K562 (cell line): ENCODE data around the gene ZNF668. TPM values are rescaled to one million over a fixed set of nuclear protein-coding genes. Genes with fewer than 3 reads are reported as not detected.

Experiments
- ATAC-seq: fragments of 200-7000 bp; cut with Tn5 transposase; 3 replicates; pipeline ENCODE4 v1.9.1; 2020; ENCODE audit warnings: moderate library complexity
- BruUV-seq: library from RNA; stranded (reverse); fragments of 400-500 nt; replicated peaks from 2 replicates; lab custom pipeline; 2021; lab: Mats Ljungman, UMichigan
- CTCF ChIA-PET: fragments of 300-600 bp; formaldehyde crosslinking; extraction: SDS; loops from one replicate; lab custom pipeline; 2021; ENCODE audit warnings: low intra/inter-chr PET ratio; lab: Yijun Ruan, JAX
- POLR2A ChIA-PET: fragments of 300-600, 350-650 bp; sonication (Branson Sonifier 250); formaldehyde crosslinking; extraction: SDS; loops from one replicate; lab custom pipeline; 2021; ENCODE audit warnings: antibody characterized with exemption, inconsistent platforms; lab: Yijun Ruan, JAX
- DNase-seq, 4 experiments: peaks; one replicate each; pipeline versions ENCODE4 v3.0.0 to v3.0.0-alpha.2; 2011 to 2018; ENCODE audit warnings: low spot score in 3 of 4, mixed read lengths in 3 of 4; ENCODE audit errors: extremely low read depth in 1 of 4
- FAIRE-seq: peaks from 2 replicates; lab custom pipeline; 2011; peaks lifted over from hg19 to GRCh38; lab: Jason Lieb, UNC
- H2AFZ ChIP-seq: 2 replicates; pipeline ENCODE4 v1.6.0; 2011; ENCODE audit warnings: low read depth, low read length, control low read depth, inconsistent platforms
- H3K27ac ChIP-seq: fragments of 200-600 bp; 3 replicates; pipeline ENCODE4 v1.8.0; 2011; ENCODE audit warnings: low read depth, mild to moderate bottlenecking, control low read depth, inconsistent platforms, low read length, moderate library complexity, mixed read lengths; ENCODE audit errors: extremely low read depth
- H3K27me3 ChIP-seq, 2 experiments: fragments of 300-600 bp in 1 of 2; 2 replicates in 1 of 2; 3 replicates in 1 of 2; pipeline versions ENCODE4 v1.6.0 to v1.8.0; 2011; ENCODE audit warnings: inconsistent platforms in 2 of 2, low read length in 2 of 2, mild to moderate bottlenecking in 1 of 2, mixed read lengths in 1 of 2, moderate library complexity in 1 of 2; ENCODE audit not compliant: control insufficient read depth in 2 of 2, insufficient read depth in 2 of 2
- H3K36me3 ChIP-seq: fragments of 300-600 bp; 3 replicates; pipeline ENCODE4 v1.8.0; 2011; ENCODE audit warnings: mild to moderate bottlenecking, low read length, inconsistent platforms; ENCODE audit not compliant: control insufficient read depth, insufficient read depth
- H3K4me1 ChIP-seq, 2 experiments: fragments of 200-600 bp in 1 of 2; replicated peaks in 1 of 2; 2 replicates in 1 of 2; 3 replicates in 1 of 2; pipeline versions ENCODE4 v1.5.1 to v1.8.0; 2011; ENCODE audit warnings: inconsistent platforms in 2 of 2, low read length in 2 of 2, mild to moderate bottlenecking in 1 of 2, mixed read lengths in 1 of 2, moderate library complexity in 1 of 2; ENCODE audit not compliant: control insufficient read depth in 2 of 2, insufficient read depth in 2 of 2
- H3K4me2 ChIP-seq: 2 replicates; pipeline ENCODE4 v1.6.1; 2011; ENCODE audit warnings: low read length, control low read depth, inconsistent platforms, mixed read lengths; ENCODE audit not compliant: insufficient read depth
- H3K4me3 ChIP-seq: fragments of 200-600 bp; sonication (generic), shearing (Covaris generic); 2 replicates; pipeline ENCODE4 v1.5.1; 2016; ENCODE audit warnings: control low read depth, inconsistent platforms
- H3K79me2 ChIP-seq: fragments of 200-600 bp; 3 replicates; pipeline ENCODE4 v1.8.0; 2011; ENCODE audit warnings: low read length, inconsistent platforms; ENCODE audit not compliant: control insufficient read depth, insufficient read depth
- H3K9ac ChIP-seq, 2 experiments: 2 replicates each; pipeline versions ENCODE4 v1.6.0 to v1.6.1; 2011; ENCODE audit warnings: low read depth in 2 of 2, low read length in 2 of 2, control low read depth in 1 of 2, inconsistent platforms in 1 of 2, mild to moderate bottlenecking in 1 of 2, mixed read lengths in 1 of 2; ENCODE audit not compliant: insufficient read depth in 1 of 2
- H3K9me1 ChIP-seq: one replicate; pipeline ENCODE4 v1.6.0; 2011; ENCODE audit warnings: inconsistent platforms, mild to moderate bottlenecking, low read length, moderate library complexity; ENCODE audit not compliant: control insufficient read depth, insufficient read depth
- H3K9me3 ChIP-seq: replicated peaks from 2 replicates; pipeline ENCODE4 v1.5.1; 2011; ENCODE audit warnings: low read depth, low read length, inconsistent platforms; ENCODE audit not compliant: control insufficient read depth, insufficient read depth
- H4K20me1 ChIP-seq: replicated peaks from 2 replicates; pipeline ENCODE4 v1.6.1; 2011; ENCODE audit warnings: low read length, inconsistent platforms, mixed read lengths; ENCODE audit not compliant: control insufficient read depth, insufficient read depth
- ARID1B ChIP-seq: fragments of 450-650 bp; IDR thresholded peaks from 2 replicates; pipeline ENCODE4 v1.6.1; 2016; ENCODE audit warnings: antibody characterized with exemption, mild to moderate bottlenecking, inconsistent platforms
- FOXP1 ChIP-seq: sonication (generic); formaldehyde crosslinking; IDR thresholded peaks from 2 replicates; pipeline ENCODE4 v1.8.0; 2022; ENCODE audit warnings: mild to moderate bottlenecking, missing genetic modification reagents
- PRDM10 ChIP-seq: fragments of 450-650 bp; IDR thresholded peaks from 2 replicates; pipeline ENCODE4 v1.6.1; 2018; ENCODE audit not compliant: partially characterized antibody
- RHOXF2B ChIP-seq: fragments of 250-450 bp; sonication (Bioruptor Pico); conservative IDR thresholded peaks from 2 replicates; pipeline ENCODE4 v1.5.1; 2021
- SMARCA5 ChIP-seq: fragments of 450-650 bp; IDR thresholded peaks from 2 replicates; pipeline ENCODE4 v1.6.1; 2016
- TBL1XR1 ChIP-seq, 2 experiments: IDR thresholded peaks; 2 replicates each; pipeline ENCODE4 v1.6.1; 2012; ENCODE audit warnings: improper control_type of control experiment in 2 of 2, low read length in 2 of 2, mild to moderate bottlenecking in 1 of 2
- TRIM25 ChIP-seq: fragments of 450-650 bp; IDR thresholded peaks from 2 replicates; pipeline ENCODE4 v1.7.0; 2016; ENCODE audit warnings: borderline replicate concordance
- WGBS: fragments of 100-300 bp; shearing (Covaris generic); methylation state at CpG from one replicate; pipeline ENCODE4 v1.1.6; 2016; ENCODE audit warnings: low coverage, mixed read lengths; ENCODE audit not compliant: insufficient coverage; ENCODE audit errors: missing lambda C conversion rate; 5-methylcytosine and 5-hydroxymethylcytosine counted together
- in situ Hi-C: fragments of 300-500 bp; cut with MboI; formaldehyde crosslinking; loops from 4 replicates; pipeline ENCODE4 v1.15.0; 2018; ENCODE audit warnings: inconsistent platforms, mixed read lengths
- intact Hi-C: fragments of 100-400 bp; cut with micrococcal nuclease; formaldehyde crosslinking; loops from 2 replicates; pipeline ENCODE4 v1.14.2; 2022
- polyA plus RNA-seq, 8 experiments: library from polyadenylated mRNA; depleted of rRNA in 4 of 8; stranded (reverse) in 5 of 8; unstranded in 3 of 8; fragments of >200 nt; fragmentation: Nextera tagmentation in 2 of 8; fragmentation: Illumina TruSeq in 1 of 8; extraction: Ambion mirVana in 2 of 8; extraction: Trizol in 1 of 8; gene quantifications; 2 replicates each; pipeline versions ENCODE4 v1.2.1 to v1.2.3, GENCODE V29; 2011 to 2014; ENCODE audit warnings: inconsistent platforms in 1 of 8, missing spikeins in 1 of 8
- total RNA-seq, 7 experiments: library from RNA; depleted of rRNA in 6 of 7; stranded (reverse); fragments of >200 nt in 6 of 7; fragmentation: Illumina TruSeq in 2 of 7; extraction: Trizol in 2 of 7; gene quantifications; 2 replicates each; pipeline versions ENCODE4 v1.2.1 to v1.2.3, GENCODE V29; 2011 to 2021; ENCODE audit warnings: low replicate concordance in 1 of 7

Gene ZNF668
- total and polyA plus RNA-seq, 9 of the 15 experiments (the other 6 are each of a cell fraction or from before 2014, with no cell fraction given) = 0.04 to 15.3 (median 3.8) TPM; not detected in 1

- TF ChIP-seq PRDM10 (peak; percentile 16), RHOXF2B (CRISPR knock-in tag) (no peak)
Measured at GRCh38 chr16:31094424-31095120, 20.5 kb upstream of the ZNF668 start, which contains the start of gene VKORC1 (continued).

- H3K4me3 ChIP-seq = peak overlapping the region; percentile 79
- FAIRE-seq = no peak
- intact Hi-C loops = loop anchor here (1.0 to 10.0 kb wide), 3 partner anchors 48 to 139 kb away; partner anchors contain the start of genes HSD3B7 and SETD1A
- WGBS = under 1% methylated on average over 16 of the region's 20 CpGs
- peaks cover 17 to 32% of the 10 kb centered on the region in 2 experiments; a peak in 4 of 5 replicates for H3K4me1 ChIP-seq
- TF ChIP-seq ARID1B (peak; percentile 20), SMARCA5 (peak; percentile 64; the same call in 1 of the 2 replicates), TBL1XR1 (IDR thresholded peaks at IDR 0.05; ENCODE audit: low read length in 2 of 2) (no peak), FOXP1 (CRISPR knock-in tag) (no peak; the same call in 1 of the 2 replicates), TRIM25 (0 out of 2 replicates have a peak, but pooled peaks have one; percentile 77)
- no peaks in the 10 kb centered on the region for H3K27me3 ChIP-seq
- peak; percentile 35 for ATAC-seq
- H3K36me3 ChIP-seq = peaks cover 26% of the 10 kb centered on the region; the same call in 2 of the 3 replicates
- H3K9ac ChIP-seq = peak overlapping the region; percentile 73 to 94
- peaks cover 6% of the 10 kb centered on the region for H3K9me1 ChIP-seq
- peak in 2 of 4 experiments; percentile 26 to 40 for DNase-seq
- H2AFZ ChIP-seq = peak overlapping the region; percentile 90
- in situ Hi-C loops = no loop called here
- peak overlapping the region; percentile 96 for H3K4me2 ChIP-seq
- peak overlapping the region; percentile 70 for H3K27ac ChIP-seq
- ChIA-PET POLR2A (interaction anchor here (0.5 to 3.3 kb wide), 11 partner anchors 10 to 1216 kb away, joined by 3 to 15 read pairs (median 4); partner anchors contain the start of genes FUS and KAT8), CTCF (interaction anchor here (0.9 kb wide), 1 partner anchor 109 kb away, joined by 3 read pairs; the partner anchor contains the start of gene HSD3B7)
- H3K79me2 ChIP-seq = peaks cover 22% of the 10 kb centered on the region
- 0 out of 2 replicates have a peak, but pooled peaks cover 4% of the 10 kb centered on the region for H3K9me3 ChIP-seq
- BruUV-seq = TSS peak; percentile 63
- peaks cover 8% of the 10 kb centered on the region; the same call in 1 of the 2 replicates for H4K20me1 ChIP-seq
Measured at GRCh38 chr16:31094088-31094423, 20.0 kb upstream of the ZNF668 start.
